ENCODE measurements around the gene RASSF3. TPM values are rescaled to one million over a fixed set of nuclear protein-coding genes. Genes with fewer than 3 reads are reported as not detected.

Gene RASSF3
- total RNA-seq, 4 donors from 2014 or later: 9.1 to 16.1 (median 11.2) TPM

- 73% methylated on average over 6 of the region's 6 CpGs for WGBS
- H3K36me3 ChIP-seq: no peaks in the 10 kb centered on the region
- H3K4me1 ChIP-seq: peaks cover 18% of the 10 kb centered on the region
- DNase-seq (ENCODE audit: low spot score in 2 of 2): no peak
- no peak overlapping the region for H3K4me3 ChIP-seq
- peaks cover 3% of the 10 kb centered on the region for H3K9me3 ChIP-seq
- H3K27ac ChIP-seq: no peak overlapping the region
- H3K27me3 ChIP-seq: no peaks in the 10 kb centered on the region
- TF ChIP-seq EP300 (IDR thresholded peaks at IDR 0.05) (no peak), POLR2AphosphoS5 (IDR thresholded peaks at IDR 0.05) (no peak), POLR2A (IDR thresholded peaks at IDR 0.05) (no peak)
- TF ChIP-seq, protein P1, sequence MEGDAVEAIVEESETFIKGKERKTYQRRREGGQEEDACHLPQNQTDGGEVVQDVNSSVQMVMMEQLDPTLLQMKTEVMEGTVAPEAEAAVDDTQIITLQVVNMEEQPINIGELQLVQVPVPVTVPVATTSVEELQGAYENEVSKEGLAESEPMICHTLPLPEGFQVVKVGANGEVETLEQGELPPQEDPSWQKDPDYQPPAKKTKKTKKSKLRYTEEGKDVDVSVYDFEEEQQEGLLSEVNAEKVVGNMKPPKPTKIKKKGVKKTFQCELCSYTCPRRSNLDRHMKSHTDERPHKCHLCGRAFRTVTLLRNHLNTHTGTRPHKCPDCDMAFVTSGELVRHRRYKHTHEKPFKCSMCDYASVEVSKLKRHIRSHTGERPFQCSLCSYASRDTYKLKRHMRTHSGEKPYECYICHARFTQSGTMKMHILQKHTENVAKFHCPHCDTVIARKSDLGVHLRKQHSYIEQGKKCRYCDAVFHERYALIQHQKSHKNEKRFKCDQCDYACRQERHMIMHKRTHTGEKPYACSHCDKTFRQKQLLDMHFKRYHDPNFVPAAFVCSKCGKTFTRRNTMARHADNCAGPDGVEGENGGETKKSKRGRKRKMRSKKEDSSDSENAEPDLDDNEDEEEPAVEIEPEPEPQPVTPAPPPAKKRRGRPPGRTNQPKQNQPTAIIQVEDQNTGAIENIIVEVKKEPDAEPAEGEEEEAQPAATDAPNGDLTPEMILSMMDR (IDR thresholded peaks at IDR 0.05): no peak
Observed at GRCh38 chr12:64568298-64568697, 42.0 kb upstream of the RASSF3 start.

GRCh38 chr12:64569923-64570691, 40.2 kb upstream of the RASSF3 start:
- Histone ChIP-seq H3K4me3 (no peak overlapping the region), H3K4me1 (peaks cover 18% of the 10 kb centered on the region), H3K9me3 (peaks cover 3% of the 10 kb centered on the region), H3K27ac (peak overlapping the region; percentile 5), H3K36me3 (no peaks in the 10 kb centered on the region), H3K27me3 (no peaks in the 10 kb centered on the region)
- no peak for DNase-seq (ENCODE audit: low spot score in 2 of 2)
- TF ChIP-seq, protein P1 (IDR thresholded peaks at IDR 0.05): no peak
- TF ChIP-seq EP300 (IDR thresholded peaks at IDR 0.05): no peak
- TF ChIP-seq POLR2A (IDR thresholded peaks at IDR 0.05): no peak
- TF ChIP-seq POLR2AphosphoS5 (IDR thresholded peaks at IDR 0.05): no peak
- 63% methylated on average over 6 of the region's 6 CpGs for WGBS

- DNase-seq (ENCODE audit: low spot score in 2 of 2): no peak
- Histone ChIP-seq H3K4me3 (no peak overlapping the region), H3K36me3 (no peaks in the 10 kb centered on the region), H3K27me3 (no peaks in the 10 kb centered on the region), H3K4me1 (peaks cover 18% of the 10 kb centered on the region), H3K27ac (no peak overlapping the region), H3K9me3 (peaks cover 3% of the 10 kb centered on the region)
- 37% methylated on average over 2 of the region's 2 CpGs for WGBS
- TF ChIP-seq POLR2A (IDR thresholded peaks at IDR 0.05) (no peak), POLR2AphosphoS5 (IDR thresholded peaks at IDR 0.05) (no peak), EP300 (IDR thresholded peaks at IDR 0.05) (no peak)
- TF ChIP-seq, protein P1 (IDR thresholded peaks at IDR 0.05): no peak
Observed at GRCh38 chr12:64571411-64571810, 38.9 kb upstream of the RASSF3 start.

- H3K27ac ChIP-seq: no peak overlapping the region
- no peaks in the 10 kb centered on the region for H3K36me3 ChIP-seq
- peaks cover 18% of the 10 kb centered on the region for H3K4me1 ChIP-seq
- DNase-seq (ENCODE audit: low spot score in 2 of 2): no peak
- H3K27me3 ChIP-seq: no peaks in the 10 kb centered on the region
- H3K4me3 ChIP-seq: no peak overlapping the region
- 98% methylated on average over 2 of the region's 2 CpGs for WGBS
- TF ChIP-seq, protein P1 (IDR thresholded peaks at IDR 0.05): no peak
- TF ChIP-seq EP300 (IDR thresholded peaks at IDR 0.05) (no peak), POLR2AphosphoS5 (IDR thresholded peaks at IDR 0.05) (no peak), POLR2A (IDR thresholded peaks at IDR 0.05) (no peak)
- peaks cover 3% of the 10 kb centered on the region for H3K9me3 ChIP-seq
Observed at GRCh38 chr12:64572241-64572640, 38.1 kb upstream of the RASSF3 start.

- no peak overlapping the region for H3K4me3 ChIP-seq
- H3K27ac ChIP-seq: no peak overlapping the region
- H3K9me3 ChIP-seq: peaks cover 3% of the 10 kb centered on the region
- no peaks in the 10 kb centered on the region for H3K36me3 ChIP-seq
- no peak for DNase-seq (ENCODE audit: low spot score in 2 of 2)
- TF ChIP-seq POLR2AphosphoS5 (IDR thresholded peaks at IDR 0.05) (no peak), EP300 (IDR thresholded peaks at IDR 0.05) (no peak), POLR2A (IDR thresholded peaks at IDR 0.05) (no peak)
- TF ChIP-seq, protein P1 (IDR thresholded peaks at IDR 0.05): no peak
- no peaks in the 10 kb centered on the region for H3K27me3 ChIP-seq
- H3K4me1 ChIP-seq: peaks cover 2% of the 10 kb centered on the region
Observed at GRCh38 chr12:64574837-64575236, 35.5 kb upstream of the RASSF3 start.
